Activated CD8-positive, alpha-beta memory T cell treated with anti-CD3 and anti-CD28 coated beads, Interleukin-2, amount 50 U/mL, for 24 hours (primary cell): ENCODE measurements around the gene ITPKB.
"Not testable (repeated sequence)": the region's sequence is repeated elsewhere in the genome, so short reads cannot be mapped to it uniquely, and the experiment has no call there.

Source experiments
- DNase-seq: peaks from one replicate; pipeline ENCODE4 v3.0.0-alpha.2; 2020; ENCODE audit errors: extremely low read depth

ITPKB gene

DNA sequence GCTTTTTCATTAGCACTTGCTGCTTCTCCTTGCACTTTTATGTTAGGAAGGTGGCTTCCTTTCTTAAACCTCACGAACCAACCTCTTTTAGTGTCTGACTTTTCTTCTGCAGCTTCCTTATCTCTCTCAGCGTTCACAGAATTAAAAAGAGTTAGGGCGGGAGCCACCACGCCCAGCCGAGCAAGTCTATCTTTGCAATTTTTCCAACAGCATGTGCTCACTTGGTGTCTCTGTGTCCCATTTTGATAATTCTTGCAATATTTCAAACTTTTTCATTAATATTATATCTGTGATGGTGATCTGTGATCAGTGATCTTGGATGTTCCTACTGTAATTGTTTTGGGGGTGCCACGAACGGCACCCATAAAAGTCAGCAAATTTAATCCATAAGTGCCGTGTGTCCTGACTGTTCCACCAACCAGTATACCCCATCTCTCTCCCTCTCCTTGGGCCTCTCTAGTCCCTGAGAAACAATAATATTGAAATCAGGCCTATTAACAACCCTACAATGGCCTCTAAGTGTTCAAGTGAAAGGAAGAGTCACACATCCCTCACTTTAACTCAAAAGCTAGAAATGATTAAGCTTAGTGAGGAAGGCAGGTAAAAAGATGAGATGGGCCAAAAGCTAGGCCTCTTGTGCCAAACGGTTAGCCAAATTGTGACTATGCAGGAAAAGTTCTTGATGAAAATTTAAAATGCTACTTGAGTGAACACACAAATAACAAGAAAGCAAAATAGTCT lies 15.9 kb upstream of the ITPKB start:
- DNase-seq, result no peak

DNA sequence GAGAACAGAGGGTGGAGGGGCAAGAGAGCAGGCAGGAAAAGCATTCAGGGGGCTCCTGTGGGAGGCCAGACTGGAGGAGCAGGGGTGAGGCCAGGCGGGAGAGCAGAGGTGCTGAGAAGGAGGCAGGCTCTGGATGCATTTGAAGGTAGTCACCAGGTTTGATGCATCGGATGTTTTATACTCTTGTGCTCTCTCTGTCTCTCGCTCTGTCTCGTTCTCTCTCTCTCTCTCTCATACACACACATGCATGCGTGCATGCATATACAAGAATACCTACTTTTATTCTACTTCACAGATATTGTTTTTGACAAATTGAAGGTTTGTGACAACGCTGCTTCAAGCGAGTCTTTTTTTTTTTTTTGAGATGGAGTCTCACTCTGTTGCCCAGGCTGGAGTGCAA lies 15.0 kb upstream of the ITPKB start:
- no peak for DNase-seq

DNA sequence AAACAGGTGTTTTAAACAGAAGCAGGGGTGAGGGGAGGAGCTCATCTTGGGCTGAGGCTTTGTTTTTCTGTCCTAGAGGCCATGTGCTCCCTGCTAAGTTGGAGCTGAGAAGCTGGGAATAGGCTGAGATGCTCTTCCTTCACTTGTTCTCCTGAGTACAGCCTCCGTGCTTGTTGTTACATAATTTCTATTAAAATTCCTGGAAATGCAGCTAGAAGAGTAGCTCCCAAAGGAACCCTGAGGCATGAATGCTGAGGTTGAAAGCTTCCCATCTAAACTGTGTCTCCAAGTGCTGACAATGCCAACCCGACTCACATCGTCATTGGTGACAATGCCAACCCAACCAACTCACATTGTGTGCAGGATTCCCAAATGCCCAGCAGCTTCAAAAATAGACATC lies 12.6 kb upstream of the ITPKB start:
- DNase-seq, result no peak

DNA sequence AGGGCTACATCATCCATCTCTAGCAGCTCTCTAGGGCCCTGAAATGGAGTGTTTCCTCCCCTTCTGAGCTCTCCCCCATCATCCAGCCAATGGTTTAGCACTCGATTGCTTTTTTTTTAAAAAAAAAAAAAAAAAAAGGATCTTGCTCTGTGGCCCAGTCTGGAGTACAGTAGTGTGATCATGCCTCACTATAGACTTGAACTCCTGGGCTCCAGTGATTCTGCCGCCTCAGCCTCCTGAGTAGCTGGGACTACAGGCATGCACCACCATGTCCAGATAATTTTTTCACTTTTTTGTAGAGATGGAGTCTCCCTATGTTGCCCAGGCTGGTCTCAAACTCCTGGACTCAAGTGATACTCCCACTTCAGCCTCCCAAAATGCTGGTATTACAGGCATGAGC lies 12.1 kb upstream of the ITPKB start:
- DNase-seq, result no peak

DNA sequence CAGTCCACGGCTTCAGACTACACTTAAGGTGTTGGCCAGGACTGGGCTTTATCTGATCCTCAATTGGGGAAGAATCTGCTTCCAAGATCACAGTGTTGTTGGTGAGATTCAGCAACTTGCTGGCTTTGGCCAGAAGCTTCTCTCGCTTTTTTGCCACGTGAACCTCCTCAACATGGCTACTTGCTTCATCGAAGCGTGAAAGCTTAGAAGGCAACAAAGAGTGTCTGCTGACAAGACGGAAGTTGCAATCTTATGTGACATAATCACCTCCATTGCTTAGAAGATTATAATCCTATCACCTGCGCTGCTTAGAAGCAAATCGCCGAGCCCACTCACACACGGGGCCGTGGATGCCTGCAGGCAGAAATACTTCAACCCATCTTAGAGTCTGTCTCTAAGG lies 10.4 kb upstream of the ITPKB start:
- no peak for DNase-seq

DNA sequence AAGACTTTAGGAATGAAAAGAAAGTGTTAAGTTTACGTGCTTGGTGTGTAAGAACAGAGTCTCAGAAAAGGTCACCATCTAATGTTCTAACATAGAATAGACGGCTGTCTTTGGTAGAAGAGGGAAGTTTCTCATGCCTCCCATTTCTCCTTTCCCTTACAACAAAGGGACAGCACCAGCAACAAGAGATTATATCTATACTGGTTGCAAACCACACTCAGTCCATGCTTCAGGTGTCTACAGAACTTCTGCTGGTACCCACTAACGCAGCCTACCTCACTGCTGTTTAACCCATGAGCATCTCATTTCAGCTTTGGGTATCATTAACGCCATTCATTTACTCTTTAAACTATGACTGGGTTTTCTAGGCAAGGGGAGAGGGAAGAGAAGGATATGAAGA lies 9.2 kb upstream of the ITPKB start:
- no peak for DNase-seq

DNA sequence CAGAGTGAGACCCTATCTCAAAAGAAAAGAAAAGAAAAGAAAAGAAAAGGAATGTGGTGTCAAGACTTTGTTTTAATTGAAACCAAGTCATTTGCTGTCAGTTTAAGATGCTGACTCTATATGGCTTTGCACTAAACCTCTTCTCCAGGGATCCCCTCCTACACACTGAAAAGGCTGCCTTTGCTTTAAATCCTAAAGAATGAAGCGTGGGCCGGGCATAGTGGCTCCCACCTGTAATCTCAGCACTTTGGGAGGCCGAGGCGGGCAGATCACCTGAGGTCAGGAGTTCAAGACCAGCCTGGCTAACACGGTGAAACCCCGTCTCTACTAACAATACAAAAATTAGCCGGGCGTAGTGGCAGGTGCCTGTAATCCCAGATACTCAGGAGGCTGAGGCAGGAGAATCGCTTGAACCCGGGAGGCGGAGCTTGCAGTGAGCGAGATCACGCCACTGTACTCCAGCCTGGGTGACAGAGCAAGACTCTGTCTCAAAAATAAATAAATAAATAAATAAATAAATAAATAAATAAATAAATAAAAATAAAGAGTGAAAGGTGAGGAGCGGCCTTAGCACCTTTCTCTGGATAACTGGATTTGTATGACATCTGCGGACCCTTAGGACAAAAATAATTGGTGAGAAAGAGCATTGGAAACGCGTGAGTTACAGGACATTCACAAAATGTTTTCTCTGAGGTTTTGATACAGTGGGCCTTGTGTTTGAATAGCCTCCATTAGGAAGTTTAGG lies 8.6 kb upstream of the ITPKB start:
- not testable (repeated sequence) for DNase-seq

DNA sequence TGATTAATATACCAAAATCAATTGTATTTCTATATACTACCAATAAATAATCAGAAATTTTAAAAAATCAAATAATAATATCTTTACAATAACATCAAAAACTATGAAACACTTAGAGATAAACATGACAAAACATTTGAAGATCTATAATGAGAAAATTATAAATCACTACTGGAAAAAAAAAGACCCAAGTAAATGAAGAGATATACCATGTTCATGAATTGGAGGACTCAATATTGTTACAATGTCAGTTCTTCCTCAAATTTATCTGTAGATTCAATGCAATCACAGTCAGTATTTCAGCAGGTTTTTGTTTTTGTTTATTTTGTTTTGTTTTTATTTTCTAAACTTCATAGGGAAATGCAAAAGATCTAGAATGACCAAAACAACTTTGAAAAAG lies 4.2 kb upstream of the ITPKB start:
- no peak for DNase-seq

DNA sequence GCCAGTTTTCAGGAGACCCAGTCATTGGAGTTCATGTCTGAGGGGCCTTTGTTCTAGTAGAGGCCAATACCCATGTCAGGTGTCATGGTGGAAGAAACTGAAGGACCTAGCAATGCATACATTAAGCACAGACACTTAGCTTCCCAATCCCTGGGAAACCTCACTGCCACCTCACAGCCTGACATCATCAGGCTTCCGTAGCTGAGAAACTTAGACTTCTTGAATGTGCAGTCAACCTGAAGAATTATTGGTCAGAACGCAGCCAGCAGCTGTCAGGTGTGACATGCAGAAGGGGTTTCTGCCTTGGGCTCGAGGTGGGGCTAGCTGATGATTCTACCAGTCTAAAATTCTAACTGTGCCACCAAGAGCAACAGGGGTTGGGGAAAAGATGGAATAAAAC lies 1.9 kb upstream of the ITPKB start:
- DNase-seq, result no peak

DNA sequence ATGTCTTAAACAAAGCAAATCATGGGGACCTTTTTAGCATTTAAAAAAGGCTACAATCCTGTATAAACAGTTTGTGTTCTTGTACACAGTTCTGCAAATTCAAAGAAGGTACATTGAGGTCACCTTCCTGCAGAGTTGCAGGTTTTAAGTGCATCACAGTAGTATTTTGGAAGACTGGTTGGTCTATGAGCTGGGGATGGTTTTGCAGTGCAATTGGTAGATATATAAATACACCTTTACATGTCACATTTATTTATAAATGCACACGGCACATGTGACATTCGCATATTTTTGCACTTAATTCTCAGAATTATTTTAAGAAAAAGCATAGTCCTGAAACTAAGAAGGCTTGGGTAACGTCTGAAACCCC lies 599 bp upstream of the ITPKB start:
- DNase-seq, result no peak

DNA sequence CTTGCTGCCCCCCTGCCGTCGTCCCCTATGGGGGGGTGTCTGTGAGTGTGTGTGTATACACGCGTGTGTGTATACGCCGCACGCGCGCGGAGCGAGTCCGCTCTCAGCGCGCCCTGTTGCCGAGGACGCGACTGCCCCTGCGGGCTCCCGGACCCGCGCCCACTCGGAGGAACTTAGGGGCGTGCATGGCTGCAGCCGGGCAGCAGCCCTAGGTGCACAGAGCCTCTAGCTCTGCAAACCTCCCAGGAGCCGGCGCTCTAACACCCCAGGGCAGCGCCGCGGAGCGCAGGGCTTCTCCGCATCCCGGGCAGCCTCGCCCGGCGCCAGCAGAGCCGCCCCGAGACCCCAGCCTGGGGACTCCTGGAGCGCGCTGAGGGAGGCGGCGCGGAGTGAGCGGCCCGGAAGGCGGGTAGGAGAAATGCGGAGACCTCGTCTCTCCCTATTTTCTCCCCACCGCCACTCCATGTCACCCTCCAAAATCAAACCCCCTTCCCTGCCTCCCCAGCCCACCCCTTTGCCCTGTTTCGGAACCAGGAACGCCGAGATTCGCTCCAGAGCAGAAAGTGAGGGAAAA lies 574 bp downstream of the ITPKB start:
- no peak for DNase-seq

DNA sequence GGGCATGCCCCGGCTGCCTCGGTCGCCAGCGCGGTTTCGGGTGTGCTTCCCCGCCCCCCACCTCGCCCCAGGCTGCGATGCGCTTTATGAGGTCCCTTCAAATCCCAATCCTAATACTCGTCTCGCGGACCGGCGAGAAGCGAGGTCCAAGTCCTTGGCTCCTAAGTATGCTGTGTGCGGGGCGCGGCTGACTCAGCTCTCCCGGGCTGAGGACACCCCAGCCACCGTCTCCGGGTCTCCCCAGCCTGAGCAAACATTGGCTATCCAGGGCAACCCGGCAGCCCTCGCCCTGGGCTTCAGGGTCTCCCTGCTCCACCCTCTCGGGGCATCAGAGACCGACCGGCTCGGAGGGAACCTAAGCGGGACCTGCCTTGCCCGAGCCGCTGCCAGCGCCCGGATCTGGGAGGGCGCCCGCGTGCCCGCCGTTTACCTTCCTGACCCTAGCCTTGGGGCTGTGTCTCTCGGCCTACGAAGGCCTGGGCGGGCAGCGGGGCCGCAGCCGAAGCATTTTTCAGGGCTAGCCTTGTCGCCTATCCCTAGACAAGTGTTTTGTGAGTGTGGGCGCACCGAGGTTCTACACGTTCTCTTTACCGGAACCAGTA lies 1.2 kb downstream of the ITPKB start:
- DNase-seq, result no peak

DNA sequence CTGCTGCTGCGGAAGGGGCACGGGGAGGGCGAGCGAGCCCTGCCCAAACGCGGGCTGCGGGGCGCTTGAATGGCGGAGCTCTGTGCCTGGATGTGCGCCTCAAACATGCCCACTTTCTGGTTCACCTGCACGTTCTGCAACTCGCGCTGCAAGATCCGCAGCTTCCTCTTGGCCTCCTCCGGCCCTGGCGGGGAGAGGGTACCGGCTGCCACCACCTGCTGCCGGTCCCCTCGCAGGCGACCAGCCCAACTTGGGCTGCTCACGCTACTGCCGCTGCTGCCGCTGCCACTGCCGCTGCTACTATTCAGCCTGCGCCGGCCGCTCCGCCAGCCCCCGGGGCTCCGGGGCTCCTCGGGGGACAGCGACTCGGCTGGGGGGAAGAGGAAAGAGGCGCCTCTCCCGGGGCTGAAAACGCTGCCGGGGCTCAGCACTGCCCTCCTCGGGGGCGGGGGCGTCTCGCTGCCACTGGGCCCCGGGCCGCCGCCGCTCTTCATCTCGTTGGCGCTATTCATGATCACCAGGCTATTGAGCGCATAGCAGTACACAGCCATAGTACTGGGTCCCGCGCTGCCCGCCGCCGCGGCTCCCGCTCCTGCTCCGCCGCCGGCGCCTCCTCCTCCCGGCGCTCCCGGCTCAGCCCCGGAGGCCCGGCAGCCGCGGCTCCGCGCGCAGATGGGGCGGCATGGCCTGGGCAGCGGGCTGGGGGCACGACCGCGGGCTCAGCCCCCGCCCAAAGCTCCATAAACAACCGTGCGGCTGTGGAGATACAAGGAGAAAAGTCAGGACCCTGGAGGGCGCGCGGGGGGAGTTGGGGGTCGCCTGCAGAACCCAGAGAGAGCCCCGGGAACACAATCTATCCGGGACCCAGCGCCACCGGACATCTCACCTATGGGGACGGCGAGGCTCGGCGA lies 1.9 kb downstream of the ITPKB start:
- no peak for DNase-seq

DNA sequence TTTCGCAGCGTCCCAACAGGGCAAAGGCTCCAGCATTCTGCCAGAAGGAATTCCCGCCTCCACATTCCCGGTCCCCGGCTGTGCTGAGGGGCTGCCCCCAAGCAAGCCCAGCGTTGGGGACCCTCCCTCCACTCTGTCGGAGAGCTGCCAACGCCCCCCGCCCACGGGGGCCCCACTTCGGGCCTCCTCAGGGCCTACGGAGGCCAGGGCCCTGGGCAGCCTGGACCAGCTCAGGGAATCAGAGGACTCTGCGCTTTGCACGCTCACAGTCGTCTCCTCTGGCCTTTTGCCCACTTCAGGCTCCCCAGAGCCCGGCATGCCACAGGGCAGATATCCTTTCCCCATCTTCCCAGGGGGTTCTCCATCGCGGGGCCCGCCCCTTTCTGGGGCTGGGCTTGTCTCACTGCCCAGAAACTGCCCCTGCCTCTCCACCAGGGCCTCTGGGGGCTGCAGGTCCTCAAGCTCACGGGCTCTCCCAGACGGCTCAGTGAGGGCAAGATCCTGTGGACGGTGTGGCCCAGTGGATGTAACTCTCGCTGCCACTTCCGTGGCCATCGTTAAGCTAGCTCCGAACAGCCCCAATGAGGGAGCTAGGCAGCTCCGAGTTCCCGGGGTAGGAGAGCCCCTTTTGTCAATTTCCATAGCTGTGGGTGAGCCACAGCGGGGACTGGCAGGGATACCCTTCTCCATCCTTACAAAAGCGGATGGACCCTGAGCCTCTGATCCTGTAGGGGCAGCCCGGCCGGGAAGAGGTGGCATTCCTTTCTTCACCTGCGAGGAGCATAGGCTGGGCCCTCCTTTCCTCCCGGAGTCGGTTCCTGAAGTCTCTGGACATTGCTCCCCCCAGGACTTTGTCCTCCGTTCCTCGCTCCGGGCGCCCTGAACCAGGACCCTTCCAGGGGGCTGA lies 2.8 kb downstream of the ITPKB start:
- no peak for DNase-seq

DNA sequence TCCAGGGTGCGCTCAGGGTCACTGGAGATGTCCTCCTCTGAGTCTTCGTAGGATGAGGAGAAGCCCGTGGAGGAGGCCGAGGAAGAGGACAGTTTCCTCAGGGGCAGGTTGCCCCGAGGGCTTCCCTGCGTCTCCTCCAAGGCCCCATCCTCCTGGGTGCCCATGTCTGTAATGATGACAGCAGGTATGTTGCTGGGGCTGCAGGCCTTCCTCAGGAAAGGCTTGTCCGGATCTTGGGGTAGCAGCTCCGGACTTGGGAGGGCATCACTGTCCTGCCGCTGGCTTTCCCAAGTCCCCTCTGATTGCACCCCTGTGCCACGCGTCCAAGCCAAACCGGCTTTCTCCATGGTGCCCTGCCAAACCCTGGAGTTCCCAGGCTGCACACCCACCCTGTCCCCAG lies 3.5 kb downstream of the ITPKB start:
- no peak for DNase-seq

DNA sequence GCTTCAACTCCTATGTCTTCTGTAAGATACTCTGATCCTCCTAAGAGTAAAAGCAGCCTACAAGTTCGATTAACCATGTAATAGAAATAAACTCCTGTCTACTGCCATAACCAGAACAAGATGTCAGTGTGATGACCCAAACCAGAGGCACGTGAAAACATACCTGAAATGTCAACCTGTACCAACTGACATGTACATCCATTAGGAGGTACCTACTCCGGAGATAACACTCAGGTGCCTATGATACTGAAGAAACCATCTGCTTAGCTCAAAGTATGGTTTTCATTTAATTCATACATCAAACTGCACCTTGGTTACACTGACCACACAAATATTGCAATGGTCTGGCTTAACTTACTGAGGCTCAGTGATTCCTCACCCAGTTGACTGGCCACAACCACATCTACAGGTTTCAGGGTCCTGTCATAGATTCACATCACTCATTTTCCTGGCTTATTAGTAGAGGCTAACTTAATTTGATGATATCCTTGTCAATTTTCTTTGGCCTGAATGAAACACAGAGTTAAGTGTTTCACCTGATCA lies 4.4 kb downstream of the ITPKB start:
- DNase-seq, result no peak

DNA sequence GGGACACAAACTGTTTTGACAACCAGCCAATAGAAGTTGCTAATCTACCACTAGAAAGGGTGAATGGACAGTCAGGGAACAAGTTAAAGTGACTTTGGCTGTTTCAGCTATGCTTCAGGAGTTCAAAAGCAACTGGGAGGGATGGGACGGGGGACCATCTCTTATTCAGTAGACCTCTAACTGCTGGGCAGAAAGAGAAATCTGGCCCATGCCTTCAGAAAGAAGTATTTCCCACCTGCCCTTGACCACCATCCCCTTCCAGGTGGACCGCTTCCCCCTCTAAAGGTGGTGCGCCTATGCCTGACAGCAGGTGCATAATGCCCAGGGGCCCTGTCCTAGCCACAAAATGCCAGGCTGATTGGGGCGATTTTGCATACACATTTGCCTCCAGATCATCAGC lies 5.2 kb downstream of the ITPKB start:
- DNase-seq, result no peak

DNA sequence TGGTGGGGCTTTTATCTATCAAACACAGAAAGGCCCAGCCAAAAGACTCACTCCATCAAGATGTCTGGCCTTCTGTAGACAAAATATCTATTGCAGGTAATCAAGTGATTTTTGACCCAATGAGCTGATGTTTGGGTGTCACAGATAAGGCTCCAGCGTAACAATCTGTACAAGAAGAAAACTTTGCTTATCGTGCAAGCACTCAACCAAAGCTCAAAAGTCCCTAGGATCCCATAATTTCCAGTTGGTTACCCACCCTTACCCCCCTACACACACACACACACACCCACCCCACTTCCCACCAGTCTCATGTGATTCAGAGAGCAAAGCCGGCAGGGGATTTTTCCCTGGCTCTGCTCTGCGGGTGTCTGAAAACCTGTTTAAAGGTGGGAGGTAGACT lies 5.8 kb downstream of the ITPKB start:
- no peak for DNase-seq

DNA sequence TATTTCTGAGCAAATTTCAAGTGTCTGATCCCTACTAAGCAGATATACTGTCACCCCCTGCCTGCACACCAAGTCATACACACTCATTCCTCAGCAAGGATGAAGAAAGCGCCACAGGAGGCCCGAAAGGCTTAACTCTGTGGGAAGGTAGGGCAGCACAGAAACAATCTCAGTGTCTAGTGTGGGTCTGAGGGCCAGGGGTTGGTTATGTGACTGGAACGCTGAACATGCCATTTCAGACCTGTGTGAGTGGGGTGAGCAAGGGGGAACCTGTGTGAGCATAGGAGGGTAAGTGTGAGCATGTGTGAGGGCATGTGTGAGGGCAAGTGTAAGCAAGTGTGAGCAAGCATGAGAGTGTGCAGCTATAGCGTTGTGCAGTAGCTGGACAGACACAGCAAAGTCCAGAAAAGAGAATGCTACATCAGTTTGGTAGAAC lies 6.2 kb downstream of the ITPKB start:
- no peak for DNase-seq

DNA sequence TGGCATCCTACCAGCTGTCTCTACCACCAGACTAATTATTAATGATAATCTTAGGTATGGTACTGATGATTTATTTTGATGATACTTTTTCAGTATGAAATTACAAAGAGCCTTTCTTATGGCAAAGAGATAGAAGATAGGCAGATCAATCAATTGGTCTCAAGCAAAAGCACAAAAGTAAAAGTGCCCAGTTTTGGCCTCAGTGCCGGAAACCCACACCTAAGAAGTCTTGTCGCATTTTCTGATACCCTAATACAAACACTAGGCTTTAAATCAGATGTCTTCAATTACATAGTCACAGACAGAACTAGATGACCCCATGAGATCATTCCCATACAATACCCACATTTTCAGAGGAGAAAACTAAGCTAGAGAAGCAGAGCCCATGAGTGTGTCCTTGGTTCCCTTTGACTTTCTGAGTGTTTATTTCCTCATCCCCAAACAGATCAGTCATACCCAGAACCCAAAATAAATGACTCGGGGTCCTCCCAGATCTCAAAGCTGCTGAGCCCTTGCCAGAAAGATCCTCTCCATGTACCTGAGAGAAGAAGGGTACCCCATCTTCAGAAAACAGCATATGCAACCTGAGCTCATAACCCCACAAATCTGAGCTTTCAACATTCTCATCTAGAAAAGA lies 7.7 kb downstream of the ITPKB start:
- no peak for DNase-seq
